ENCODE data around the gene CDC42BPB.

GRCh38 chr14:102955636-102956408 is 101.5 kb downstream of the CDC42BPB start:
- no peak for TF ChIP-seq EZH2phosphoT487 (conservative IDR thresholded peaks at IDR 0.05; ENCODE audit: low read length)
- TF ChIP-seq CTCF (IDR thresholded peaks at IDR 0.05; ENCODE audit: insufficient read depth, low read length, poor library complexity, severe bottlenecking), result no peak

Measured in SU-DHL-6 (cell line).